GM19239 (cell line): Measurements from ENCODE around the gene EIF3A.
"Not testable (repeated sequence)": the region's sequence is repeated elsewhere in the genome, so short reads cannot be mapped to it uniquely, and the experiment has no call there.

Source experiments
- DNase-seq: peaks from one replicate; pipeline ENCODE4 v3.0.0; 2011; ENCODE audit warnings: low spot score; ENCODE audit not compliant: insufficient read length
- FAIRE-seq: peaks from 2 replicates; lab custom pipeline; 2011; peaks lifted over from hg19 to GRCh38; lab: Jason Lieb, UNC

The EIF3A gene

GRCh38 chr10:119059557-119059956 lies 21.1 kb downstream of the EIF3A start:
- DNase-seq, result no peak
- FAIRE-seq, result no peak

GRCh38 chr10:119058010-119058409 lies 22.6 kb downstream of the EIF3A start:
- FAIRE-seq, result no peak
- no peak for DNase-seq

- DNase-seq (no peak), FAIRE-seq (no peak)
Measured at GRCh38 chr10:119055472-119055871, 25.1 kb downstream of the EIF3A start.

- no peak for FAIRE-seq
- DNase-seq, result no peak
Measured at GRCh38 chr10:119051775-119052174, 28.8 kb downstream of the EIF3A start.

- no peak for FAIRE-seq
- no peak for DNase-seq
Measured at GRCh38 chr10:119049777-119050176, 30.8 kb downstream of the EIF3A start.

- DNase-seq (no peak), FAIRE-seq (no peak)
Measured at GRCh38 chr10:119049361-119049760, 31.3 kb downstream of the EIF3A start.

- DNase-seq (no peak), FAIRE-seq (no peak)
Measured at GRCh38 chr10:119045561-119045960, 35.1 kb downstream of the EIF3A start.

GRCh38 chr10:119042169-119042568 lies 38.4 kb downstream of the EIF3A start:
- no peak for DNase-seq
- no peak for FAIRE-seq

GRCh38 chr10:119041326-119041725 lies 39.3 kb downstream of the EIF3A start:
- DNase-seq, result no peak
- FAIRE-seq, result no peak

DNA sequence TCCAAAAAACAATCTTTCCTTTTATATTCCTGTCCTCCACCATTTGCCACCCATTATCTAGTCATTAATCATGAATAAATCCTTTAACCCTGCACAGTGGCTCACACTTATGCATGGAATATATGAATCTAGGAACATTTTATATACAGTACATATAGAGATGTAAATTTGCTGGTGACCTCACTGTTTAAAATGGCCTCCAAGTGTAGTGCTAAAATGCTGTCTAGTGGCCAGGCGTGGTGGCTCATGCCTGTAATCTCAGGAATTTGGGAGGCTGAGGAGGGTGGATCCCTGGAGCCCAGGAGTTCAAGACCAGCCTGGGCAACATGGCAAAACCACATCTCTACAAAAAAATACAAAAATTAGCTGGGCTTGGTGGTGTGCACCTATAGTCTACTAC lies 41.5 kb downstream of the EIF3A start:
- DNase-seq, result no peak

DNA sequence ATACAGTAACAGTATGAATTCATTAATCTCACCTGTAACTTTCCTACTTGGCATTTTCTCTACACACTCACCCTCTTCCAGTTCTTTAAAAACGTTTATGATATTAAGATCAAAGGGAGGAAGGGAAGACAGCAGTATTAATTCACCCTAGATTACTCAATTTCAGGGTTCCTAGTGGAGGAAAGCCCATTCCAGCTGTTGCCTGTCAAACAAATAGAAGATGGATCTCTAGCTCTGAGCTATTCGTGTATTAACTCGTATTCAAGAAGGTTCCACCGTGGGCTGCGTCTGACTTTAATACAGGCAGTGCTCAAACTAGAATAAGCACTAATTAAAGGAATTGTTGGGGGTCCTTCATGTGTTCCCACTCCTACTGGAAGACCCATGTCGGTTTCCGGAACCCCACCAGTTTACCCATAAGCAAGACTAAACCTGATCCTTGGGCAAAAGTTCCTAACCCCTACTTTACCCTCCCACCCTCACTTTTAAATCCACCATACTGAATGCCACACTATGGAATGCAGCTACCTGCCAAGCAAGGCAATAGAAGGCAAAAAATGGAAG lies 49.0 kb downstream of the EIF3A start:
- FAIRE-seq (peak; percentile 28), DNase-seq (no peak)

More for the DNA sequence above, 41.5 kb downstream of the EIF3A start:
- no peak for FAIRE-seq

- peak; percentile 80 for DNase-seq
- peak; percentile 86 for FAIRE-seq
Measured at GRCh38 chr10:119030421-119031250, 50.0 kb downstream of the EIF3A start.

- FAIRE-seq (no peak), DNase-seq (no peak)
Measured at GRCh38 chr10:119029613-119030420, 50.8 kb downstream of the EIF3A start, which contains the start of gene NANOS1. TSS of gene NANOS1 (plus strand) at chr10:119029714. CDS start at chr10:119029802, 88 bp downstream.

- FAIRE-seq (peak; percentile 54), DNase-seq (peak; percentile 93)
Measured at GRCh38 chr10:119028900-119029612, 51.6 kb downstream of the EIF3A start.

DNA sequence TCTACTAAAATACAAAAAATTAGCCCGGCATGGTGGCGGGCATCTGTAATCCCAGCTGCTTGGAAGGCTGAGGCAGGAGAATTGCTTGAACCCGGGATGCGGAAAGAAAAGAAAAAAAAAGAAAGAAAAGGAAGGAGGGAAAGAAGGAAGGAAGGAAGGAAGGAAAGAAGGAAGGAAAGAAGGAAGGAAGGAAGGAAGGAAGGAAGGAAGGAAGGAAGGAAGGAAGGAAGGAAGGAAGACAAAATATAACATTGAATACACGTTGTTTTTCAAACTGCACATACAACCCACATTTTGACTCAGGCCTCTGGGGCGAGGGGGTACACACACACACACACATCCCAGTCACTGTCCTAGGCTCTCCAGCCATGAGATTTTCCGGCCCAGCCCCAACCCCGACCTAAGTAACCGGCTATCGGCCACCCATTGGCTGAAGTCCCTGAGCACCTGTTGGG lies 52.1 kb downstream of the EIF3A start:
- not testable (repeated sequence) for DNase-seq, FAIRE-seq

- FAIRE-seq (no peak), DNase-seq (no peak)
Measured at GRCh38 chr10:119026301-119027110, 54.1 kb downstream of the EIF3A start.

DNA sequence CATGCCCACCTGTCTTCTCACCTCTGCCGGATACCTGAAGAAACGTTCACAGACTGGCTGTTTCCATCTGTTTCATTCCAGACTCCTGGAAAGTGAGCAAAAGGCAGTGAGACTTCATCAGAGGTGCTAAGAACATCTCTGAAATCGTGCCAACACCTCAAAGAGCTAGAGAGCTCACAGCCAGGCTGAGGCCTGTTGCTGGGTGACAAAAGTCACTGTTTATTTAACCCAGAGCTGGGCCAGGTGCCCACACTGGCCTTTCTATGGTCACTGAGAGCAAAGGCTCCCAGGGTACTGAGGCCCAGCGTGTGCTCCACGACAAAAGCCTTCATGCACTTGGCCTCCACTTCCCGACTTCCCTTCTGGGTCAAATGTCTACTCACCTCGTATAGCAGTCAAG lies 54.8 kb downstream of the EIF3A start:
- no peak for DNase-seq
- no peak for FAIRE-seq

DNA sequence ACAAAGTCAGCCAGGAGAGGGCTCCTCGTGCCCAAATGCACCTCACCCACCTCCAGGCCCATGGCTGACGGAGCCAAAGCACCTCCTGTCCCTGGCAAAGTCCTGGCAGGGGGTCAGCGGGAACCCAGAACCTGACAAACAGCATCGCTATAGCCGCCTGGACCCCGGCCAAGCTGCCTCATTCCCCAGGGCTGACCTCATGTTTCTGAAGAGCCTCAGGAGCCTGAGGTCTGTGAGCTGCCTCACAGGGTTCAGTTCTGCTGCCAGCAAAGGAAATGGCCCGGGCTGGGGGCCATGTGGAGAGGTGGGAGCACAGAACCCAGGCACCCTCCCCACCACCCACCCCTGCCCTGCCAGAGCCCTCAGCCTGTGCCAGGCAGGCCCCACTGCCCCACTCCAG lies 55.3 kb downstream of the EIF3A start:
- FAIRE-seq (no peak), DNase-seq (no peak)

DNA sequence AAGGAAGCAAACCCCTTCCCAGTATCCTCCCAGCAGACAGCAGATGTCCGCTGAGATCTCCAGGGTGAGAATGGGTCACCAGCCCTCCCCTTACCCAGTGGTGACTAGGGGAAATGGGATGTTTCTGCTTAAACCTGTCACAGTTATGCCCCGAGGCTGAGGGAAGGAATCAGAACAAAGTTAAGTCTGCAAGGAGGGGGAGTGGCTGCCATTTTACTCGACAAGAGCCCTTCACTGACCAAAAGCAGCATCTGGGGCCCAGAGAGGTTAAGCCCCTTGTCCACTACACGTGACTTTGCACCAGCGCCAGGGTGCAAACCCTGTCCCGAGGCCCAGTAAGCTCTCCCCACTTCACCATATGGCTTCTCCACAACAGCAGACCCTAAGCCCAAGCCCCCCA lies 55.7 kb downstream of the EIF3A start:
- DNase-seq (no peak), FAIRE-seq (no peak)

DNA sequence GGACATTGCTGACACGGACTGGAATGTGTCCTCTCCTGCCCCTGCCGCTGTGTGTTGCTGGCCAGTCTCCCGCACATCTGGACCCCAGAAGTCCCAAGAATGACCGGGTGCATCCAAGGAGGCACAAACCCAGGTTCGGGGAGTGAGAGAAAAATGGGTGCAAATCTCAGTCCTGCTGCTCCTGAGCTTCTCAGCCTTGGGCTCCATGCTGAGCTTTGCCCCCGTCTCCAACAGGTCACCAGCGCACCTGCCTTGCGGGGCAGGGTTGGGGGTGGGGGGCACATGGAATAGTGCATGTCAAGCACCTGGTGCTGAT lies 57.1 kb downstream of the EIF3A start:
- FAIRE-seq, result no peak
- no peak for DNase-seq
